ENCODE measurements around the gene NR2F1. TPM values are rescaled to one million over a fixed set of nuclear protein-coding genes. Genes with fewer than 3 reads are reported as not detected.

The NR2F1 gene
- total RNA-seq, 1 experiment from 2014 or later = not detected

- no peaks in the 10 kb centered on the region for H3K36me3 Mint-ChIP-seq (ENCODE audit: insufficient read depth in 1 of 3, low read depth in 3 of 3)
- Histone ChIP-seq H3K14ac (ENCODE audit: insufficient read depth, low read length) (no peak overlapping the region), H3K23me2 (ENCODE audit: insufficient read length, low read depth, low read length, poor library complexity, severe bottlenecking) (peaks cover 8% of the 10 kb centered on the region), H3K4ac (ENCODE audit: low read depth, low read length) (no peak overlapping the region), H3K23ac (ENCODE audit: insufficient read length, low read depth, low read length) (no peak overlapping the region), H2AK5ac (ENCODE audit: insufficient read length, low read length) (no peak overlapping the region), H3K4me1 (ENCODE audit: insufficient read depth, low read length) (peaks cover 3% of the 10 kb centered on the region; the same call in 1 of the 2 replicates), H3K79me1 (ENCODE audit: insufficient read depth, low read depth, low read length, poor library complexity, severe bottlenecking) (no peaks in the 10 kb centered on the region), H3K9me3 (ENCODE audit: control insufficient read depth, low read depth, low read length) (no peaks in the 10 kb centered on the region), H2BK20ac (ENCODE audit: low read depth, low read length, poor library complexity, severe bottlenecking) (no peak overlapping the region), H2BK5ac (ENCODE audit: insufficient read length, low read length) (no peak overlapping the region), H2AFZ (ENCODE audit: low read length) (no peak overlapping the region), H3T11ph (ENCODE audit: low read length) (no peak overlapping the region), H3K27ac (ENCODE audit: insufficient read length, low read depth, low read length) (no peak overlapping the region), H3K18ac (ENCODE audit: insufficient read length, low read depth, low read length) (no peak overlapping the region), H4K8ac (replicated peaks; ENCODE audit: insufficient read length, low read depth, low read length) (no peak overlapping the region), H3K56ac (ENCODE audit: insufficient read length, low read depth, low read length) (no peak overlapping the region), H4K91ac (ENCODE audit: insufficient read length, low read depth, low read length) (no peak overlapping the region), H4K20me1 (ENCODE audit: control insufficient read depth, insufficient read depth, insufficient read length) (no peaks in the 10 kb centered on the region), H3K4me2 (ENCODE audit: insufficient read depth, insufficient read length, low read length) (peak overlapping the region; percentile 85), H2BK12ac (ENCODE audit: insufficient read length, low read depth, low read length) (no peak overlapping the region), H3K27me3 (ENCODE audit: insufficient read depth, low read length) (peaks cover 77% of the 10 kb centered on the region), H4K5ac (ENCODE audit: insufficient read length, low read depth, low read length) (no peak overlapping the region), H2BK120ac (ENCODE audit: low read depth, low read length, poor library complexity, severe bottlenecking) (no peak overlapping the region), H3K79me2 (ENCODE audit: insufficient read depth, low read length) (no peaks in the 10 kb centered on the region), H2BK15ac (ENCODE audit: low read depth, low read length) (no peak overlapping the region), H3K9ac (ENCODE audit: extremely low read depth, insufficient read length, low read length) (no peak overlapping the region)
- H3K4me3 Mint-ChIP-seq = peak overlapping the region in 1 of 2 experiments; percentile 28; a peak in 2 of 5 replicates
- H3K27ac Mint-ChIP-seq = no peak overlapping the region
- H3K4me1 Mint-ChIP-seq = peaks cover 20 to 40% of the 10 kb centered on the region in 2 experiments
- TF ChIP-seq CTCF (conservative IDR thresholded peaks at IDR 0.05) = no peak
- DNase-seq = no peak
- no peaks in the 10 kb centered on the region for H3K27me3 Mint-ChIP-seq (ENCODE audit: low read depth)
- no CpG with 5 or more reads among the region's 9 CpGs for WGBS (ENCODE audit: extremely low coverage, insufficient read length, low lambda C conversion rate)
- H3K9me3 Mint-ChIP-seq = peaks cover 0 to 8% of the 10 kb centered on the region in 2 experiments; a peak in 2 of 5 replicates
These were observed 28.4 kb downstream of the NR2F1 start for GRCh38 chr5:93611273-93611975.
